Gastroesophageal sphincter (tissue), 4 donors: Measurements from ENCODE around the gene CPED1. TPM values are rescaled to one million over a fixed set of nuclear protein-coding genes. Genes with fewer than 3 reads are reported as not detected.
A peak's percentile ranks its signal among the peaks of the same experiment; 100 is the strongest.

Experiments used
- ATAC-seq: fragments of 150-250 bp; one replicate; pipeline ENCODE4 v1.9.1; 2016; ENCODE audit warnings: mild to moderate bottlenecking, moderate library complexity
- H3K27ac ChIP-seq, 4 donors: fragments of 200-600 bp; sonication (generic) in 3 of 4; 1 replicate in 3 of 4; 2 replicates in 1 of 4; pipeline ENCODE4 v1.5.1; 2016 to 2019
- H3K27me3 ChIP-seq: fragments of 200-600 bp; sonication (generic); one replicate; pipeline ENCODE4 v1.5.1; 2019
- H3K36me3 ChIP-seq, 2 donors: fragments of 200-600 bp; sonication (generic); one replicate each; pipeline ENCODE4 v1.5.1; 2019; ENCODE audit warnings: control low read depth in 1 of 2
- H3K4me1 ChIP-seq, 3 donors: fragments of 200-600 bp; sonication (generic); 1 replicate in 2 of 3; 2 replicates in 1 of 3; pipeline ENCODE4 v1.5.1; 2016 to 2019; ENCODE audit warnings: control low read depth in 2 of 3
- H3K4me3 ChIP-seq, 2 donors: fragments of 200-600 bp; sonication (generic); one replicate each; pipeline ENCODE4 v1.5.1; 2019; ENCODE audit warnings: mild to moderate bottlenecking in 1 of 2, moderate library complexity in 1 of 2
- H3K9me3 ChIP-seq, 3 donors: fragments of 200-600 bp; sonication (generic); one replicate each; pipeline ENCODE4 v1.5.1; 2017 to 2019; ENCODE audit warnings: control low read depth in 2 of 3
- CTCF ChIP-seq, 4 experiments: fragments of 200-600 bp in 2 of 4; fragments of 450-650 bp in 2 of 4; sonication (generic) in 1 of 4; IDR thresholded peaks; one replicate each; pipeline ENCODE4 v1.5.1; 2017 to 2019; ENCODE audit warnings: antibody characterized with exemption in 4 of 4, mild to moderate bottlenecking in 2 of 4, moderate library complexity in 2 of 4
- EP300 ChIP-seq: sonication (generic); formaldehyde crosslinking; IDR thresholded peaks from one replicate; pipeline ENCODE4 v1.6.1; 2017; ENCODE audit warnings: antibody characterized with exemption, mild to moderate bottlenecking
- POLR2A ChIP-seq, 2 donors: fragments of 450-650 bp; IDR thresholded peaks; one replicate each; pipeline ENCODE4 v1.6.1; 2017; ENCODE audit warnings: antibody characterized with exemption in 2 of 2, mild to moderate bottlenecking in 2 of 2, moderate library complexity in 1 of 2
- POLR2AphosphoS5 ChIP-seq: sonication (generic); formaldehyde crosslinking; IDR thresholded peaks from one replicate; pipeline ENCODE4 v1.6.1; 2017; ENCODE audit warnings: antibody characterized with exemption
- WGBS, 2 donors: methylation state at CpG; one replicate each; pipeline ENCODE4 v1.1.5; 2018; ENCODE audit warnings: low coverage in 1 of 2; 5-methylcytosine and 5-hydroxymethylcytosine counted together
- total RNA-seq, 4 donors: library from RNA; depleted of rRNA; stranded (reverse); fragments of >200 nt; gene quantifications; one replicate each; pipeline ENCODE4 v1.1.0, GENCODE V29; 2016

Gene CPED1
- total RNA-seq, 4 donors from 2014 or later, result 35.1 to 97.7 (median 60.5) TPM

DNA sequence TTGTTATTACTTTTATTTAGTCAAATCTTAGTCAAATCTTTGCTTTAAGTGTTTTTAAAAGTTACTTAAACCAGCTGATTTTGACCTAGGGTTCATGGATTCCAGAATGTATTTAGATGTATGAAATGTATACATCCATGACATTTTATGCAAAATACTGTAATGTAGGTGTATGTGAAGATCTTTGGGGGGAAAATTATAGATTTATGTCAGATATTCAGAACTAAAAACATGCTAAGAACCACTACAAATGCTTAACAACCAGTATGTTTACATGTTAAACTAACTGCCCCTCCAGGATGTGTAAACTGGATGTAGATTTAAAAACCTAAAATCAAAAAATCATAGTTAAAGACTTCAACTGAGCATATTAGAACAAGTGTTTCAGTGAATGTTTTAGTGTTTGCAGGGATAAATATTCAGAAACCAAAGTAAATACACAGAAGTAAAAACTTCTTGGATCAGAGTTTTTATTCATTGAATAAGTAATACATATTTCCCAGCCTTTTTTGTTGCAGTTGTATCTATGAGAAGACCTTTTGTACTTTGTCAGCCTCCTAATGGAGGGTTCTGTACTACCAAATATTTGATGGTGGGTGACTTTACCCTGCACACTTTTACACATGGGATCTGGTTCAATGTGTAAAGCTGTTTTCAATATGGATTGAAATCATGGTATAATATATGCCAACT lies 3.9 kb downstream of the CPED1 start:
- TF ChIP-seq POLR2AphosphoS5 (no peak), EP300 (no peak), POLR2A (IDR thresholded peaks at IDR 0.05) (no peak), CTCF (IDR thresholded peaks at IDR 0.05) (no peak)
- Histone ChIP-seq H3K9me3 (no peaks in the 10 kb centered on the region), H3K4me1 (peaks cover 6 to 81% (median 8%) of the 10 kb centered on the region in 3 donors), H3K27ac (peak overlapping the region; percentile 75 to 97 (median 88)), H3K27me3 (no peaks in the 10 kb centered on the region), H3K36me3 (no peaks in the 10 kb centered on the region), H3K4me3 (peak overlapping the region in 1 of 2 donors; percentile 55)
- ATAC-seq, result no peak

- H3K4me3 ChIP-seq, result no peak overlapping the region
These were observed 4.5 kb downstream of the CPED1 start for GRCh38 chr7:120992965-120993494.

DNA sequence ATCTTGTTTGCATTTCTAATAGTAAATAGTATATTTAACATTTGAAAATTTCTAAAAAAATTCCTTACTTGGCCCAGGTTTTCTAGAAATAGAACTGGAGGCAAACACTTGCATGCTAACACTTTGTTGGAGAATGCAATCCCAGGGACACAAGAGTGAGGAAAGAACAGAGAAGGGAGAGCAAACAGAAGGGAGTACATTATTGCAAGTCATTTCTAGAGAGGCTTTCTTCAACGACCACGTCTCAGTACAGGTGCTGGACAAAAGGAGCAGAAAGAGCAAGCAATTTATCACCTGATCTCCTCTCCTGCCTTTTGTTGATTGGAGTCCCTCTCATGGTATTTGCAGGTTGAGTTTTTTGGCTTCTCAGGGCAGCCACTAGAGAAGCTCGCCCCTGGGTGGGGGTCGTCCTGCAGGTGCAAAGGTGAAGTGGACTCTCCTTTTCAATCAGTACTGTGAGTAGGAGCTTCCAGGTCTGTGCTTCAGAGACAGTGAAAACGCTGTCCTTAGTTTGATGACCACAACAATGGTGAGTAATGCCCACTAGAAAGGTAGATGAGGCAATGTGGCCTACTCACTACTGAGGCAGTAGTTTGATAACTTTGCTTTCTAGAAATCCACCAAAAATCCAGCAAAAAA lies 5.2 kb downstream of the CPED1 start:
- peak overlapping the region in 3 of 4 donors; percentile 26 to 85 (median 28) for H3K27ac ChIP-seq

More at GRCh38 chr7:120992965-120993494, 4.5 kb downstream of the CPED1 start:
- TF ChIP-seq POLR2A (IDR thresholded peaks at IDR 0.05) (no peak), EP300 (no peak), POLR2AphosphoS5 (no peak), CTCF (IDR thresholded peaks at IDR 0.05) (no peak)
- Histone ChIP-seq H3K36me3 (no peaks in the 10 kb centered on the region), H3K9me3 (no peaks in the 10 kb centered on the region), H3K27me3 (no peaks in the 10 kb centered on the region), H3K4me1 (peaks cover 6 to 82% (median 8%) of the 10 kb centered on the region in 3 donors), H3K27ac (peak overlapping the region in 1 of 4 donors; percentile 85)
- no peak for ATAC-seq

GRCh38 chr7:120994512-120995410 lies 6.2 kb downstream of the CPED1 start:
- H3K4me1 ChIP-seq, result peaks cover 6 to 89% (median 8%) of the 10 kb centered on the region in 3 donors
- no peak overlapping the region for H3K27ac ChIP-seq
- H3K9me3 ChIP-seq, result no peaks in the 10 kb centered on the region
- no peak overlapping the region for H3K4me3 ChIP-seq
- no peaks in the 10 kb centered on the region for H3K36me3 ChIP-seq
- TF ChIP-seq EP300, result no peak
- TF ChIP-seq POLR2AphosphoS5, result no peak
- no peak for TF ChIP-seq CTCF (IDR thresholded peaks at IDR 0.05)
- TF ChIP-seq POLR2A (IDR thresholded peaks at IDR 0.05), result no peak
- no peak for ATAC-seq
- 75 to 86% methylated on average over 4 to 5 of the region's 5 CpGs for WGBS, 2 donors
- no peaks in the 10 kb centered on the region for H3K27me3 ChIP-seq

More for the DNA sequence above, 5.2 kb downstream of the CPED1 start:
- Histone ChIP-seq H3K36me3 (no peaks in the 10 kb centered on the region), H3K4me1 (peaks cover 6 to 84% (median 8%) of the 10 kb centered on the region in 3 donors), H3K4me3 (no peak overlapping the region), H3K9me3 (no peaks in the 10 kb centered on the region), H3K27me3 (no peaks in the 10 kb centered on the region)
- 89% methylated on average over 3 of the region's 5 CpGs; no CpG with 5 or more reads in 1 of the 2 donors for WGBS, 2 donors
- no peak for TF ChIP-seq POLR2A (IDR thresholded peaks at IDR 0.05)
- TF ChIP-seq EP300, result no peak
- no peak for TF ChIP-seq CTCF (IDR thresholded peaks at IDR 0.05)
- no peak for TF ChIP-seq POLR2AphosphoS5
- no peak for ATAC-seq
